ENCODE data around the gene HDAC8. TPM values are rescaled to one million over a fixed set of nuclear protein-coding genes. Genes with fewer than 3 reads are reported as not detected.

Gene HDAC8
- total RNA-seq, 2 donors from 2014 or later: 33.3 to 33.9 TPM

DNA sequence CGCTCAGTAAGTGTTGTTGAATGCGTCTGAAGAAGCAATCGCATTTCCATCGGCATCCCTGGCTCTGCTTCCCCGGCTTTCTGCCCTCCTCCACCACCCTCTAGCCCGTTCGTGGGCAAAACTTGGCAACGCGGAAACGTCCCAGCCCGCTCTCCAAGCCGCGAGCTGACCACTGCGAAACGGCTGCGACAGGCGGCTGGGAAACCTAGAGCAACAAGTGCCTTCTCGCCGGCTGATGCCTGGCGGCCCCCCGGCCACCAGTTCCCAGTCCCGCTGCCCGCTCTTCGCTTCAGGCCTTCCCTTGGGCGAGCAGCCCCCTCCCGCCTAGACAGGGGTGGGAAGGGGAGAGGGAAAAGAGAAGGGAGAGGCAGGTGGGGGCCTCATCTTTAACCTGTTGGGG, 267.8 kb downstream of the HDAC8 start:
- H3K9me3 Mint-ChIP-seq: peaks cover 65% of the 10 kb centered on the region
- Histone ChIP-seq H3K27me3 (ENCODE audit: control insufficient read depth, insufficient read depth, low read length, poor library complexity, severe bottlenecking) (peaks cover 88% of the 10 kb centered on the region), H3K27ac (ENCODE audit: low read depth, low read length) (no peak overlapping the region), H3K9me3 (ENCODE audit: control insufficient read depth, low read length) (no peaks in the 10 kb centered on the region), H3K4me3 (ENCODE audit: low read length) (peak overlapping the region; percentile 64), H3K36me3 (ENCODE audit: control insufficient read depth, insufficient read depth, low read length) (no peaks in the 10 kb centered on the region), H3K4me1 (ENCODE audit: control insufficient read depth, insufficient read depth, low read length) (no peaks in the 10 kb centered on the region), H3K9ac (ENCODE audit: extremely low read depth, low read length, poor library complexity, severe bottlenecking) (no peak overlapping the region)
- TF ChIP-seq CTCF (conservative IDR thresholded peaks at IDR 0.05): no peak
- H3K27ac Mint-ChIP-seq: no peak overlapping the region
- 1% methylated on average over 25 of the region's 26 CpGs; no CpG with 5 or more reads in 1 of the 2 experiments for WGBS, 2 experiments (ENCODE audit: insufficient coverage in 1 of 2, insufficient read length in 1 of 2)
- peaks cover 9% of the 10 kb centered on the region for H3K4me1 Mint-ChIP-seq
- peak overlapping the region; percentile 51 for H3K4me3 Mint-ChIP-seq
- H3K36me3 Mint-ChIP-seq (ENCODE audit: low read depth): no peaks in the 10 kb centered on the region
- H3K27me3 Mint-ChIP-seq (ENCODE audit: insufficient read depth): peaks cover 94% of the 10 kb centered on the region
- peak; percentile 57 for DNase-seq

- no peak for DNase-seq
- H3K4me1 Mint-ChIP-seq: peaks cover 5% of the 10 kb centered on the region
- no peak overlapping the region for H3K27ac Mint-ChIP-seq
- Histone ChIP-seq H3K27me3 (ENCODE audit: control insufficient read depth, insufficient read depth, low read length, poor library complexity, severe bottlenecking) (peaks cover 57% of the 10 kb centered on the region), H3K4me1 (ENCODE audit: control insufficient read depth, insufficient read depth, low read length) (no peaks in the 10 kb centered on the region), H3K27ac (ENCODE audit: low read depth, low read length) (no peak overlapping the region), H3K9me3 (ENCODE audit: control insufficient read depth, low read length) (no peaks in the 10 kb centered on the region), H3K36me3 (ENCODE audit: control insufficient read depth, insufficient read depth, low read length) (no peaks in the 10 kb centered on the region), H3K9ac (ENCODE audit: extremely low read depth, low read length, poor library complexity, severe bottlenecking) (no peak overlapping the region), H3K4me3 (ENCODE audit: low read length) (no peak overlapping the region)
- no peaks in the 10 kb centered on the region for H3K36me3 Mint-ChIP-seq (ENCODE audit: low read depth)
- H3K9me3 Mint-ChIP-seq: peaks cover 68% of the 10 kb centered on the region
- TF ChIP-seq CTCF (conservative IDR thresholded peaks at IDR 0.05): no peak
- 95% methylated on average over 9 of the region's 9 CpGs; no CpG with 5 or more reads in 1 of the 2 experiments for WGBS, 2 experiments (ENCODE audit: insufficient coverage in 1 of 2, insufficient read length in 1 of 2)
- peaks cover 85% of the 10 kb centered on the region for H3K27me3 Mint-ChIP-seq (ENCODE audit: insufficient read depth)
- no peak overlapping the region for H3K4me3 Mint-ChIP-seq
Observed at GRCh38 chrX:72301781-72302180, 270.9 kb downstream of the HDAC8 start.

- peaks cover 75% of the 10 kb centered on the region for H3K27me3 Mint-ChIP-seq (ENCODE audit: insufficient read depth)
- H3K4me3 ChIP-seq (ENCODE audit: low read length): no peak overlapping the region
- no peak for DNase-seq
- no peak overlapping the region for H3K27ac ChIP-seq (ENCODE audit: low read depth, low read length)
- peaks cover 77% of the 10 kb centered on the region for H3K9me3 Mint-ChIP-seq
- TF ChIP-seq CTCF (conservative IDR thresholded peaks at IDR 0.05): no peak
- no peaks in the 10 kb centered on the region for H3K36me3 ChIP-seq (ENCODE audit: control insufficient read depth, insufficient read depth, low read length)
- H3K4me1 ChIP-seq (ENCODE audit: control insufficient read depth, insufficient read depth, low read length): no peaks in the 10 kb centered on the region
- peaks cover 47% of the 10 kb centered on the region for H3K27me3 ChIP-seq (ENCODE audit: control insufficient read depth, insufficient read depth, low read length, poor library complexity, severe bottlenecking)
- H3K4me3 Mint-ChIP-seq: no peak overlapping the region
- H3K4me1 Mint-ChIP-seq: peaks cover 5% of the 10 kb centered on the region
- H3K9ac ChIP-seq (ENCODE audit: extremely low read depth, low read length, poor library complexity, severe bottlenecking): no peak overlapping the region
- H3K9me3 ChIP-seq (ENCODE audit: control insufficient read depth, low read length): no peaks in the 10 kb centered on the region
- 79% methylated on average over 4 of the region's 4 CpGs; no CpG with 5 or more reads in 1 of the 2 experiments for whole genome bisulfite sequencing, 2 experiments (ENCODE audit: insufficient coverage in 1 of 2, insufficient read length in 1 of 2)
- no peak overlapping the region for H3K27ac Mint-ChIP-seq
- H3K36me3 Mint-ChIP-seq (ENCODE audit: low read depth): no peaks in the 10 kb centered on the region
Observed at GRCh38 chrX:72299891-72300630, 272.6 kb downstream of the HDAC8 start.
